Lung (tissue), 12 donors: ENCODE results near the gene ADAMTS20. TPM values are rescaled to one million over a fixed set of nuclear protein-coding genes. Genes with fewer than 3 reads are reported as not detected.

Experiments
- ATAC-seq: fragments of 200-7000 bp; cut with Tn5 transposase; one replicate; pipeline ENCODE4 v1.9.1; 2020; ENCODE audit warnings: moderate number of reproducible peaks; ENCODE audit not compliant: insufficient read depth, low FRiP score
- DNase-seq, 3 donors: peaks; one replicate each; pipeline ENCODE4 v3.0.0-alpha.2; 2013 to 2017
- H3K27ac ChIP-seq, 2 donors: one replicate each; pipeline ENCODE4 v1.5.1; 2013; ENCODE audit warnings: mild to moderate bottlenecking in 2 of 2, moderate library complexity in 2 of 2, control low read depth in 1 of 2, inconsistent platforms in 1 of 2, low read depth in 1 of 2, low read length in 1 of 2
- H3K27me3 ChIP-seq, 3 donors: one replicate each; pipeline ENCODE4 v1.5.1; 2013; ENCODE audit warnings: low read length in 2 of 3; ENCODE audit not compliant: control insufficient read depth in 3 of 3, insufficient read depth in 3 of 3
- H3K36me3 ChIP-seq, 4 donors: one replicate each; pipeline ENCODE4 v1.5.1; 2013; ENCODE audit warnings: low read length in 4 of 4, mild to moderate bottlenecking in 1 of 4, moderate library complexity in 1 of 4; ENCODE audit not compliant: control insufficient read depth in 4 of 4, insufficient read depth in 4 of 4
- H3K4me1 ChIP-seq, 5 donors: one replicate each; pipeline ENCODE4 v1.5.1; 2013; ENCODE audit warnings: low read length in 5 of 5, mild to moderate bottlenecking in 2 of 5, moderate library complexity in 1 of 5; ENCODE audit not compliant: control insufficient read depth in 5 of 5, insufficient read depth in 5 of 5
- H3K4me3 ChIP-seq: one replicate; pipeline ENCODE4 v1.5.1; 2013; ENCODE audit warnings: mild to moderate bottlenecking, control low read depth, moderate library complexity
- H3K9ac ChIP-seq, 2 donors: one replicate each; pipeline ENCODE4 v1.5.1; 2013; ENCODE audit warnings: low read length in 2 of 2, control low read depth in 1 of 2; ENCODE audit not compliant: insufficient read depth in 1 of 2
- H3K9me3 ChIP-seq, 4 donors: one replicate each; pipeline ENCODE4 v1.5.1; 2013; ENCODE audit warnings: low read length in 3 of 4, mild to moderate bottlenecking in 1 of 4, moderate library complexity in 1 of 4; ENCODE audit not compliant: control insufficient read depth in 4 of 4, insufficient read depth in 3 of 4
- WGBS, 2 donors: extraction: QIAGEN DNeasy Blood & Tissue Kit; methylation state at CpG; one replicate each; pipeline ENCODE4 v1.1.7; 2013; 5-methylcytosine and 5-hydroxymethylcytosine counted together
- polyA plus RNA-seq, 2 donors: library from polyadenylated mRNA; stranded (reverse); fragments of 200-250 nt; gene quantifications; one replicate each; pipeline ENCODE4 v1.2.1, GENCODE V29; 2013
- total RNA-seq, 2 donors: library from RNA; depleted of rRNA in 1 of 2; stranded (reverse); fragments of >200 nt in 1 of 2; gene quantifications; one replicate each; pipeline ENCODE4 v1.2.1, GENCODE V29; 2014 to 2021
- TF ChIP-seq, protein P1 (sequence below): IDR thresholded peaks from 2 replicates; pipeline ENCODE4 v1.5.1; 2012; ENCODE audit warnings: mild to moderate bottlenecking; ENCODE audit errors: control extremely low read depth, extremely low read depth
- donor health status: control.
- donor health status: control.
- donor health status: Bipolar disorder and iron deficiency.
- donor health status: healthy.
- donor health status: DM: yes; HTN: yes; CAD: no.

The ADAMTS20 gene
- total and polyA plus RNA-seq, 4 donors = not detected

DNA sequence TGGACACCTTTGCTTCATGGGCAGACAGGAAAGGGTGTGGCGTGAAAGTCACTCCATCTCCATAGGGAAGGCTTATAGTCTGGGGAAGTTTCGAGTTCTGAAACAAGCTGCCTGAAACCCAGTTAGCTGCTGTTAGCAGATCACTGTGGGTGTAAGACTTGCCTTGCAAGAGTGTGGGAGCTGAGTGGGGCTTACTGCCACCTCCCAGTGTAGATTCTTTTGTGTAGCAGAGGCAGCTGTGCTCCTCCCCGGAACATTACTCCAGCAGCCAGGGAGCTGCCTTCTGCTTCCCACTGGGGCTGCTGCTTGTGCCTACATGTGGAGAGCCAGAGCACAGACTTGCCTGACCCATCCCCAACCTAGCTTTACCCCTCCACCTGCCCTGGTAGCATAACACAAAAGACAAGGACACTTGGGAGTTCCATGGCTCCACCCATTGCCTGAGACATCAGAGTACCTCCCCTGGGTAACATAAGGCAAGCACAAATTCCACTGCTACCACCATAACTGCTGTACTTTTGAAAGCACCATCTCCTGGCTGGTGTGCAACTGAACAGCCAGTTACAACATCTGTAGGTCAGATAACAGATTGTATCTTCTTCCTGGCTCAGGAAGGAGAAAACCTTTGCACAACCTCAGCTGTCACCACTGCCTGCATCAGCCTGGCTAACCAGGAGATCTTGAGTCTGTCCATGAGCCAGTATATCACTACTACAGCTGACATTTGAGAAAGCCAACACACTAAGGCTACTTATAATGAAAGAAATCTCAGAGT is 69.5 kb downstream of the ADAMTS20 start:
- Histone ChIP-seq H3K27me3 (no peaks in the 10 kb centered on the region), H3K27ac (no peak overlapping the region), H3K36me3 (no peaks in the 10 kb centered on the region), H3K9ac (no peak overlapping the region), H3K9me3 (peaks cover 0 to 4% (median 1%) of the 10 kb centered on the region in 4 donors), H3K4me3 (no peak overlapping the region), H3K4me1 (no peaks in the 10 kb centered on the region)
- DNase-seq (no peak), ATAC-seq (no peak)
- 79 to 88% methylated on average over 3 of the region's 3 CpGs for WGBS, 2 donors
- TF ChIP-seq, protein P1, sequence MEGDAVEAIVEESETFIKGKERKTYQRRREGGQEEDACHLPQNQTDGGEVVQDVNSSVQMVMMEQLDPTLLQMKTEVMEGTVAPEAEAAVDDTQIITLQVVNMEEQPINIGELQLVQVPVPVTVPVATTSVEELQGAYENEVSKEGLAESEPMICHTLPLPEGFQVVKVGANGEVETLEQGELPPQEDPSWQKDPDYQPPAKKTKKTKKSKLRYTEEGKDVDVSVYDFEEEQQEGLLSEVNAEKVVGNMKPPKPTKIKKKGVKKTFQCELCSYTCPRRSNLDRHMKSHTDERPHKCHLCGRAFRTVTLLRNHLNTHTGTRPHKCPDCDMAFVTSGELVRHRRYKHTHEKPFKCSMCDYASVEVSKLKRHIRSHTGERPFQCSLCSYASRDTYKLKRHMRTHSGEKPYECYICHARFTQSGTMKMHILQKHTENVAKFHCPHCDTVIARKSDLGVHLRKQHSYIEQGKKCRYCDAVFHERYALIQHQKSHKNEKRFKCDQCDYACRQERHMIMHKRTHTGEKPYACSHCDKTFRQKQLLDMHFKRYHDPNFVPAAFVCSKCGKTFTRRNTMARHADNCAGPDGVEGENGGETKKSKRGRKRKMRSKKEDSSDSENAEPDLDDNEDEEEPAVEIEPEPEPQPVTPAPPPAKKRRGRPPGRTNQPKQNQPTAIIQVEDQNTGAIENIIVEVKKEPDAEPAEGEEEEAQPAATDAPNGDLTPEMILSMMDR = no peak

DNA sequence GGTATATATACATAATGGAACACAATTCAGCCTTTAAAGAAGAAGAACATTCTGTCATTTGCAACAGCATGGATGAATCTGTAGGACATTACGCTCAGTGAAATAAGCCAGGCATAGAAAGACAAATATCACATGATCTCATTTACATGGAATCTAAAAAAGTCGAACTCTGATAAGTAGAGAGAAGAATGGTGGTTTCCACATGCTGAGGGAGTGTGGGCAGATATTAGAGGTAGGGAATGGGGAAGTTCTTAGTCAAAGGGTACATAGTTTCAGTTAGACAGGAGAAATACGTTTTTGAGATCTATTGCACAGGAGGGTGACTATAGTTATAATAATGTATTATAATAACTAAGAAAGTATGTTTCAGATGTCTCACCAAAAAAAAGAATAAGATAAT is 71.4 kb downstream of the ADAMTS20 start:
- TF ChIP-seq, protein P1 = no peak
- WGBS, 2 donors = 83% methylated on average over 3 of the region's 3 CpGs
- no peak overlapping the region for H3K27ac ChIP-seq

DNA sequence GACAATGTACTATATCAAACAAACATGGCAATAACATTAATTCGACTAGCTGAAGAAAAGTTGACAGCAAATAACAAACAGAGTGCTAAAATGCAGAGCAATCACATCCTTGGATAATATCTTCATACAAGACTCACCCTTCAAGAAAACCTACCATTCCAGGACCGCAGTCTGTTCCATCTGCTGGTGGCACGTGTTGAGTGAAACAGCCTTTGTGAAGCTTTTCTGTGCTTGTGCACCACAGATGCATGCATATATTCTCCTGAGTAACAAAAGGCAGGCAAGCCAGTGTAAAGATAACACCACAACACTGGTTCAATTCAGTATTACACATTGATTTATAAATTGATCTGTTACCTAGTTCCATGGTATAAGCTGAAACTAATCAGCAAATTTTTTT is 89.3 kb downstream of the ADAMTS20 start:
- H3K4me1 ChIP-seq = no peaks in the 10 kb centered on the region

More for the DNA sequence above, 71.4 kb downstream of the ADAMTS20 start:
- DNase-seq = no peak
- H3K9me3 ChIP-seq = peaks cover 0 to 4% (median 0%) of the 10 kb centered on the region in 4 donors
- no peaks in the 10 kb centered on the region for H3K27me3 ChIP-seq
- no peak for ATAC-seq
- H3K4me3 ChIP-seq = no peak overlapping the region
- H3K9ac ChIP-seq = no peak overlapping the region
- no peaks in the 10 kb centered on the region for H3K4me1 ChIP-seq
- no peaks in the 10 kb centered on the region for H3K36me3 ChIP-seq

More for the DNA sequence above, 89.3 kb downstream of the ADAMTS20 start:
- WGBS, 2 donors = 78 to 82% methylated on average over 3 of the region's 3 CpGs
- no peak overlapping the region for H3K27ac ChIP-seq
- no peak for ATAC-seq
- no peaks in the 10 kb centered on the region for H3K27me3 ChIP-seq
- peaks cover 0 to 3% (median 0%) of the 10 kb centered on the region in 4 donors for H3K9me3 ChIP-seq
- no peaks in the 10 kb centered on the region for H3K36me3 ChIP-seq
- no peak for DNase-seq
- TF ChIP-seq, protein P1 = no peak
- no peak overlapping the region for H3K9ac ChIP-seq
- H3K4me3 ChIP-seq = no peak overlapping the region
